Liver (tissue), 9 donors: ENCODE measurements around the gene LAMP1. TPM values are rescaled to one million over a fixed set of nuclear protein-coding genes. Genes with fewer than 3 reads are reported as not detected.
"Not testable (repeated sequence)": the region's sequence is repeated elsewhere in the genome, so short reads cannot be mapped to it uniquely, and the experiment has no call there.

Source experiments
- DNase-seq: peaks from one replicate; pipeline ENCODE4 v3.0.0-alpha.2; 2017; ENCODE audit warnings: low spot score
- H3K27ac ChIP-seq, 2 donors: one replicate each; pipeline ENCODE4 v1.7.0; 2013; ENCODE audit warnings: inconsistent platforms in 2 of 2, low read length in 2 of 2, control low read depth in 1 of 2, low read depth in 1 of 2, mild to moderate bottlenecking in 1 of 2
- H3K27me3 ChIP-seq, 4 donors: one replicate each; pipeline versions ENCODE4 v1.6.1 to v1.7.0; 2013; ENCODE audit warnings: low read length in 3 of 4, inconsistent platforms in 1 of 4, mild to moderate bottlenecking in 1 of 4, moderate library complexity in 1 of 4; ENCODE audit not compliant: control insufficient read depth in 4 of 4, insufficient read depth in 4 of 4
- H3K36me3 ChIP-seq, 4 donors: one replicate each; pipeline versions ENCODE4 v1.6.1 to v1.7.0; 2013; ENCODE audit warnings: low read length in 3 of 4, mild to moderate bottlenecking in 3 of 4, low read depth in 1 of 4, moderate library complexity in 1 of 4; ENCODE audit not compliant: control insufficient read depth in 4 of 4, insufficient read depth in 3 of 4
- H3K4me1 ChIP-seq, 4 donors: one replicate each; pipeline versions ENCODE4 v1.6.1 to v1.7.0; 2013; ENCODE audit warnings: low read length in 3 of 4, mild to moderate bottlenecking in 3 of 4, moderate library complexity in 1 of 4; ENCODE audit not compliant: control insufficient read depth in 4 of 4, insufficient read depth in 4 of 4
- H3K4me3 ChIP-seq, 3 donors: one replicate each; pipeline versions ENCODE4 v1.6.1 to v1.7.0; 2013; ENCODE audit warnings: low read length in 3 of 3, control low read depth in 1 of 3, low read depth in 1 of 3, mild to moderate bottlenecking in 1 of 3
- H3K9ac ChIP-seq, 2 donors: one replicate each; pipeline ENCODE4 v1.7.0; 2013; ENCODE audit warnings: low read length in 2 of 2, mild to moderate bottlenecking in 2 of 2, moderate library complexity in 2 of 2, control low read depth in 1 of 2, low read depth in 1 of 2
- H3K9me3 ChIP-seq, 4 donors: one replicate each; pipeline versions ENCODE4 v1.6.1 to v1.7.0; 2013; ENCODE audit warnings: low read length in 3 of 4; ENCODE audit not compliant: control insufficient read depth in 4 of 4
- ATF3 ChIP-seq: IDR thresholded peaks from 2 replicates; pipeline ENCODE4 v1.6.1; 2016; ENCODE audit warnings: antibody characterized with exemption
- CTCF ChIP-seq: fragments of 150-350 bp; IDR thresholded peaks from 2 replicates; pipeline ENCODE4 v1.5.1; 2017; ENCODE audit warnings: improper control_type of control experiment, low read depth, low read length; ENCODE audit not compliant: missing input control
- EGR1 ChIP-seq, 2 donors: IDR thresholded peaks; 2 replicates each; pipeline ENCODE4 v1.6.1; 2016 to 2018; ENCODE audit warnings: antibody characterized with exemption in 2 of 2, low read depth in 2 of 2
- FOXA1 ChIP-seq: IDR thresholded peaks from 2 replicates; pipeline ENCODE4 v1.6.1; 2016; ENCODE audit warnings: antibody characterized with exemption
- FOXA2 ChIP-seq: IDR thresholded peaks from 2 replicates; pipeline ENCODE4 v1.6.1; 2016; ENCODE audit warnings: antibody characterized with exemption
- GABPA ChIP-seq, 2 donors: IDR thresholded peaks in 1 of 2; conservative IDR thresholded peaks in 1 of 2; 2 replicates each; pipeline ENCODE4 v1.6.1; 2016; ENCODE audit warnings: antibody characterized with exemption in 2 of 2, mild to moderate bottlenecking in 1 of 2, moderate library complexity in 1 of 2
- HNF4A ChIP-seq, 2 donors: conservative IDR thresholded peaks; 2 replicates each; pipeline ENCODE4 v1.6.1; 2016; ENCODE audit warnings: antibody characterized with exemption in 2 of 2, mild to moderate bottlenecking in 2 of 2
- HNF4G ChIP-seq: IDR thresholded peaks from 2 replicates; pipeline ENCODE4 v1.6.1; 2016; ENCODE audit warnings: antibody characterized with exemption
- JUND ChIP-seq, 2 donors: IDR thresholded peaks; 2 replicates each; pipeline ENCODE4 v1.6.1; 2016; ENCODE audit warnings: antibody characterized with exemption in 2 of 2
- MAX ChIP-seq: IDR thresholded peaks from 2 replicates; pipeline ENCODE4 v1.6.1; 2016; ENCODE audit warnings: antibody characterized with exemption
- NR2F2 ChIP-seq: IDR thresholded peaks from 2 replicates; pipeline ENCODE4 v1.6.1; 2016; ENCODE audit warnings: antibody characterized with exemption
- RAD21 ChIP-seq, 2 donors: IDR thresholded peaks; 2 replicates each; pipeline ENCODE4 v1.6.1; 2016; ENCODE audit warnings: antibody characterized with exemption in 2 of 2, mild to moderate bottlenecking in 2 of 2
- REST ChIP-seq: IDR thresholded peaks from 2 replicates; pipeline ENCODE4 v1.6.1; 2016; ENCODE audit warnings: antibody characterized with exemption, mild to moderate bottlenecking
- RXRA ChIP-seq, 2 donors: IDR thresholded peaks; 2 replicates each; pipeline ENCODE4 v1.6.1; 2017 to 2018; ENCODE audit warnings: antibody characterized with exemption in 2 of 2, mild to moderate bottlenecking in 1 of 2
- SP1 ChIP-seq: IDR thresholded peaks from 2 replicates; pipeline ENCODE4 v1.6.1; 2018; ENCODE audit warnings: antibody characterized with exemption, mild to moderate bottlenecking
- TAF1 ChIP-seq: conservative IDR thresholded peaks from 2 replicates; pipeline ENCODE4 v1.6.1; 2016; ENCODE audit warnings: antibody characterized with exemption, mild to moderate bottlenecking
- YY1 ChIP-seq: IDR thresholded peaks from 2 replicates; pipeline ENCODE4 v1.6.1; 2016; ENCODE audit warnings: antibody characterized with exemption, mild to moderate bottlenecking
- ZBTB33 ChIP-seq: IDR thresholded peaks from 2 replicates; pipeline ENCODE4 v1.6.1; 2016; ENCODE audit warnings: antibody characterized with exemption
- WGBS: extraction: QIAGEN DNeasy Blood & Tissue Kit; methylation state at CpG from one replicate; pipeline ENCODE4 v1.1.7; 2013; 5-methylcytosine and 5-hydroxymethylcytosine counted together
- polyA plus RNA-seq, 2 donors: library from polyadenylated mRNA; stranded (reverse) in 1 of 2; unstranded in 1 of 2; fragments of 200-250 nt in 1 of 2; fragments of >200 nt in 1 of 2; fragmentation: Nextera tagmentation in 1 of 2; extraction: Ambion mirVana in 1 of 2; gene quantifications; one replicate each; pipeline versions ENCODE4 v1.2.1 to v1.2.3, GENCODE V29; 2013 to 2015
- total RNA-seq, 2 donors: library from RNA; depleted of rRNA; stranded (reverse); fragments of >200 nt; gene quantifications; one replicate each; pipeline ENCODE4 v1.2.3, GENCODE V29; 2014
- donor health status: healthy.
- donor health status: healthy.
- donor health status: healthy.
- donor health status: healthy.
- donor health status: healthy.

The LAMP1 gene
- total and polyA plus RNA-seq, 4 donors, result 24.4 to 160 (median 62.9) TPM

- H3K4me1 ChIP-seq, result no peaks in the 10 kb centered on the region
- no peak overlapping the region for H3K27ac ChIP-seq
- no peaks in the 10 kb centered on the region for H3K27me3 ChIP-seq
- whole genome bisulfite sequencing, result 90% methylated on average over 13 of the region's 13 CpGs
- no peaks in the 10 kb centered on the region for H3K9me3 ChIP-seq
- no peak for TF ChIP-seq SP1
- TF ChIP-seq MAX, result no peak
- TF ChIP-seq GABPA (IDR thresholded peaks at IDR 0.05 in 1 of 2, conservative IDR thresholded peaks at IDR 0.05 in 1 of 2), result no peak
- TF ChIP-seq CTCF, result no peak
- TF ChIP-seq HNF4A (conservative IDR thresholded peaks at IDR 0.05), result no peak
- no peak for TF ChIP-seq YY1
- no peak for TF ChIP-seq EGR1 (IDR thresholded peaks at IDR 0.05; ENCODE audit: low read depth in 2 of 2)
- TF ChIP-seq FOXA1, result no peak
- TF ChIP-seq TAF1, result no peak
- no peak for TF ChIP-seq REST
- TF ChIP-seq RAD21 (IDR thresholded peaks at IDR 0.05), result no peak
- TF ChIP-seq ZBTB33, result no peak
- TF ChIP-seq JUND (IDR thresholded peaks at IDR 0.05), result no peak
- TF ChIP-seq RXRA (IDR thresholded peaks at IDR 0.05), result no peak
- no peak for TF ChIP-seq ATF3
- no peak for TF ChIP-seq HNF4G
- TF ChIP-seq NR2F2, result no peak
- no peak for TF ChIP-seq FOXA2
- no peak for DNase-seq
- no peak overlapping the region for H3K4me3 ChIP-seq
- H3K36me3 ChIP-seq, result peaks cover 16 to 53% (median 26%) of the 10 kb centered on the region in 4 donors
- no peak overlapping the region for H3K9ac ChIP-seq
Measured at GRCh38 chr13:113260996-113261395, 36.0 kb upstream of the LAMP1 start.

GRCh38 chr13:113263016-113263415 is 34.0 kb upstream of the LAMP1 start:
- peaks cover 14 to 40% (median 25%) of the 10 kb centered on the region in 4 donors for H3K36me3 ChIP-seq
- H3K27ac ChIP-seq, H3K27me3 ChIP-seq, H3K4me1 ChIP-seq, H3K4me3 ChIP-seq, H3K9me3 ChIP-seq, H3K9ac ChIP-seq, DNase-seq: not testable (repeated sequence)
- WGBS, result 89% methylated on average over 14 of the region's 14 CpGs
